Omental fat pad (tissue), 4 donors: ENCODE data around the gene MRPL32. TPM values are rescaled to one million over a fixed set of nuclear protein-coding genes. Genes with fewer than 3 reads are reported as not detected.

ENCODE experiments used
- ATAC-seq: fragments of 150-250 bp; one replicate; pipeline ENCODE4 v1.9.1; 2016; ENCODE audit warnings: mild to moderate bottlenecking, moderate library complexity; ENCODE audit not compliant: low FRiP score
- DNase-seq: peaks from one replicate; pipeline ENCODE4 v3.0.0-alpha.2; 2019; ENCODE audit warnings: low spot score
- CTCF ChIP-seq, 3 donors: fragments of 450-650 bp; IDR thresholded peaks; one replicate each; pipeline ENCODE4 v1.5.1; 2016 to 2017; ENCODE audit warnings: antibody characterized with exemption in 3 of 3, mild to moderate bottlenecking in 3 of 3, moderate library complexity in 2 of 3
- total RNA-seq, 4 donors: library from RNA; depleted of rRNA; stranded (reverse); fragments of >200 nt; gene quantifications; one replicate each; pipeline ENCODE4 v1.1.0, GENCODE V29; 2016

The MRPL32 gene
- total RNA-seq, 4 donors from 2014 or later = 57.6 to 131 (median 73.4) TPM

GRCh38 chr7:42914009-42914408 lies 18.2 kb upstream of the MRPL32 start:
- TF ChIP-seq CTCF (IDR thresholded peaks at IDR 0.05) = no peak
- peak; percentile 5 for ATAC-seq
- DNase-seq = no peak

GRCh38 chr7:42914421-42915045 lies 17.6 kb upstream of the MRPL32 start:
- ATAC-seq (peak; percentile 58), DNase-seq (no peak)
- TF ChIP-seq CTCF (IDR thresholded peaks at IDR 0.05) = no peak

- no peak for TF ChIP-seq CTCF (IDR thresholded peaks at IDR 0.05)
- DNase-seq (no peak), ATAC-seq (no peak)
These were observed 16.8 kb upstream of the MRPL32 start for GRCh38 chr7:42915356-42915755.

GRCh38 chr7:42922017-42922753 lies 10.0 kb upstream of the MRPL32 start:
- no peak for DNase-seq
- no peak for ATAC-seq
- no peak for TF ChIP-seq CTCF (IDR thresholded peaks at IDR 0.05)

- no peak for DNase-seq
- no peak for ATAC-seq
- TF ChIP-seq CTCF (IDR thresholded peaks at IDR 0.05) = no peak
These were observed 7.8 kb upstream of the MRPL32 start for GRCh38 chr7:42924223-42924838.

GRCh38 chr7:42925630-42926029 lies 6.5 kb upstream of the MRPL32 start:
- no peak for DNase-seq
- no peak for ATAC-seq
- TF ChIP-seq CTCF (IDR thresholded peaks at IDR 0.05) = no peak
